B cell (primary cell): ENCODE results near the gene IER2. TPM values are rescaled to one million over a fixed set of nuclear protein-coding genes. Genes with fewer than 3 reads are reported as not detected.
A peak's percentile ranks its signal among the peaks of the same experiment; 100 is the strongest.

Source experiments
- ATAC-seq: fragments of 200-7000 bp; cut with Tn5 transposase; one replicate; pipeline ENCODE4 v1.10.0; 2021; ENCODE audit warnings: low read depth, mild to moderate bottlenecking, moderate number of reproducible peaks, moderate library complexity
- CTCF ChIA-PET: fragments of 350-600 bp; sonication (Branson Sonifier 250); formaldehyde crosslinking; loops from one replicate; lab custom pipeline; 2021; ENCODE audit warnings: antibody characterized with exemption, inconsistent platforms; lab: Charles Lee
- POLR2A ChIA-PET: fragments of 350-600 bp; sonication (Branson Sonifier 250); formaldehyde crosslinking; loops from one replicate; lab custom pipeline; 2021; ENCODE audit warnings: antibody characterized with exemption; lab: Charles Lee
- DNase-seq: peaks from one replicate; pipeline ENCODE4 v3.0.0; 2013
- H2AFZ ChIP-seq: 2 replicates; pipeline ENCODE4 v1.6.1; 2012; ENCODE audit warnings: mild to moderate bottlenecking, low read depth, low read length; ENCODE audit not compliant: insufficient read depth, poor library complexity, severe bottlenecking
- H3K27ac ChIP-seq, 2 donors: 1 replicate in 1 of 2; 2 replicates in 1 of 2; pipeline ENCODE4 v1.5.1; 2012 to 2013; ENCODE audit warnings: low read length in 2 of 2, mild to moderate bottlenecking in 2 of 2, moderate library complexity in 1 of 2
- H3K27me3 ChIP-seq, 4 experiments: fragments of 200-600 bp in 1 of 4; sonication (generic) in 1 of 4; replicated peaks in 1 of 4; 1 replicate in 2 of 4; 2 replicates in 2 of 4; pipeline versions ENCODE4 v1.6.1 to v1.7.0; 2013 to 2016; ENCODE audit warnings: low read length in 3 of 4, mild to moderate bottlenecking in 2 of 4, mixed read lengths in 1 of 4, moderate library complexity in 1 of 4; ENCODE audit not compliant: insufficient read depth in 4 of 4, control insufficient read depth in 3 of 4; ENCODE audit errors: control extremely low read depth in 1 of 4
- H3K36me3 ChIP-seq, 2 experiments: replicated peaks in 1 of 2; 1 replicate in 1 of 2; 2 replicates in 1 of 2; pipeline versions ENCODE4 v1.6.1 to v1.7.1; 2013; ENCODE audit warnings: low read length in 1 of 2; ENCODE audit not compliant: insufficient read depth in 2 of 2, control insufficient read depth in 1 of 2; ENCODE audit errors: control extremely low read depth in 1 of 2, extremely low read depth in 1 of 2
- H3K4me1 ChIP-seq, 2 donors: fragments of 200-600 bp in 1 of 2; sonication (generic) in 1 of 2; 1 replicate in 1 of 2; 2 replicates in 1 of 2; pipeline versions ENCODE4 v1.5.1 to v1.6.1; 2013 to 2017; ENCODE audit warnings: low read length in 2 of 2; ENCODE audit not compliant: control insufficient read depth in 2 of 2, insufficient read depth in 2 of 2
- H3K4me2 ChIP-seq: replicated peaks from 2 replicates; pipeline ENCODE3; 2012; ENCODE audit warnings: mild to moderate bottlenecking, low read depth, low read length; ENCODE audit not compliant: poor library complexity, severe bottlenecking
- H3K4me3 ChIP-seq, 5 experiments: fragments of 200-600 bp in 1 of 5; sonication (generic) in 1 of 5; 1 replicate in 3 of 5; 2 replicates in 2 of 5; pipeline versions ENCODE4 v1.5.1 to v1.7.0; 2011 to 2016; ENCODE audit warnings: low read length in 4 of 5, mild to moderate bottlenecking in 4 of 5, low read depth in 2 of 5, control low read depth in 1 of 5, moderate library complexity in 1 of 5; ENCODE audit not compliant: insufficient read depth in 1 of 5; ENCODE audit errors: control extremely low read depth in 1 of 5, extremely low read depth in 1 of 5
- H3K79me2 ChIP-seq: fragments of 200-600 bp; sonication (generic); one replicate; pipeline ENCODE4 v1.6.0; 2016; ENCODE audit warnings: low read length; ENCODE audit not compliant: control insufficient read depth, insufficient read depth
- H3K9ac ChIP-seq: fragments of 200-600 bp; sonication (generic); 2 replicates; pipeline ENCODE4 v1.6.1; 2017; ENCODE audit warnings: mild to moderate bottlenecking, low read length, moderate library complexity
- H3K9me3 ChIP-seq, 3 donors: one replicate each; pipeline versions ENCODE4 v1.6.1 to v1.7.1; 2013; ENCODE audit warnings: low read length in 2 of 3; ENCODE audit not compliant: control insufficient read depth in 2 of 3, insufficient read depth in 1 of 3; ENCODE audit errors: control extremely low read depth in 1 of 3
- H4K20me1 ChIP-seq: 2 replicates; pipeline ENCODE4 v1.6.0; 2012; ENCODE audit warnings: mild to moderate bottlenecking, low read length; ENCODE audit not compliant: insufficient read depth, control insufficient read depth, poor library complexity, severe bottlenecking
- H3K27ac Mint-ChIP-seq: one replicate; pipeline ENCODE4 v1.8.0; 2021; ENCODE audit warnings: mixed read lengths
- H3K27me3 Mint-ChIP-seq: one replicate; pipeline ENCODE4 v1.8.0; 2021; ENCODE audit warnings: mixed read lengths
- H3K4me1 Mint-ChIP-seq: one replicate; pipeline ENCODE4 v1.8.0; 2021; ENCODE audit warnings: mixed read lengths
- H3K4me3 Mint-ChIP-seq: one replicate; pipeline ENCODE4 v1.8.0; 2021; ENCODE audit warnings: mixed read lengths
- H3K9me3 Mint-ChIP-seq: one replicate; pipeline ENCODE4 v1.8.0; 2022; ENCODE audit warnings: mixed read lengths; ENCODE audit not compliant: insufficient read depth
- CTCF ChIP-seq: fragments of 200-600 bp; IDR thresholded peaks from one replicate; pipeline ENCODE4 v1.8.0; 2022; ENCODE audit warnings: antibody characterized with exemption, mild to moderate bottlenecking
- EZH2 ChIP-seq: IDR thresholded peaks from 2 replicates; pipeline ENCODE4 v1.6.1; 2012; ENCODE audit warnings: borderline replicate concordance, low read depth, mild to moderate bottlenecking, moderate library complexity, low read length; ENCODE audit not compliant: insufficient read depth, poor library complexity, severe bottlenecking
- WGBS: methylation state at CpG from one replicate; pipeline ENCODE4 v1.1.5; 2013; ENCODE audit warnings: missing lambda C conversion rate; ENCODE audit not compliant: insufficient coverage; 5-methylcytosine and 5-hydroxymethylcytosine counted together
- intact Hi-C: fragments of 100-400 bp; cut with micrococcal nuclease; formaldehyde crosslinking; loops from one replicate; pipeline ENCODE4 v1.10.0; 2022
- polyA plus RNA-seq: library from polyadenylated mRNA; depleted of rRNA; stranded (reverse); fragments of >200 nt; gene quantifications from 2 replicates; pipeline ENCODE4 v1.2.3, GENCODE V29; 2012
- total RNA-seq, 2 donors: library from RNA; stranded (reverse); fragments of 120-200 nt in 1 of 2; gene quantifications; 1 replicate in 1 of 2; 2 replicates in 1 of 2; pipeline versions ENCODE4 v1.2.3 to v1.2.4, GENCODE V29; 2013 to 2022

IER2 gene
- total and polyA plus RNA-seq, 2 donors (not counting 1 experiment from before 2014, with no cell fraction given), result 189 to 2,152 TPM

- H3K4me3 Mint-ChIP-seq, result peak overlapping the region; percentile 97
- POLR2A ChIA-PET, result interaction anchor here (0.6 to 3.5 kb wide), 12 partner anchors 15 to 758 kb away, joined by 3 to 21 read pairs (median 6); partner anchors contain the start of genes IER2, NACC1, STX10 and TRMT1
These were observed 49.2 kb upstream of the IER2 start for GRCh38 chr19:13100841-13101589.

More at GRCh38 chr19:13100841-13101589, 49.2 kb upstream of the IER2 start:
- CTCF ChIA-PET, result interaction anchor here (0.6 to 2.8 kb wide), 16 partner anchors 15 to 565 kb away, joined by 3 to 14 read pairs (median 4); partner anchors contain the start of gene NACC1
- H3K79me2 ChIP-seq, result peaks cover 59% of the 10 kb centered on the region
- WGBS, result 19% methylated on average over 12 of the region's 18 CpGs
- H3K9me3 ChIP-seq, result peaks cover 0 to 4% (median 0%) of the 10 kb centered on the region in 3 donors
- no peaks in the 10 kb centered on the region for H3K27me3 ChIP-seq
- peak overlapping the region; percentile 92 to 98 (median 96) for H3K4me3 ChIP-seq
- H3K9me3 Mint-ChIP-seq, result no peaks in the 10 kb centered on the region
- peak overlapping the region; percentile 84 for H3K9ac ChIP-seq
- H3K27ac ChIP-seq, result peak overlapping the region; percentile 83 to 100
- TF ChIP-seq EZH2, result no peak
- TF ChIP-seq CTCF, result peak; percentile 46
- peaks cover 3 to 29% of the 10 kb centered on the region in 2 experiments for H3K36me3 ChIP-seq
- peaks cover 71% of the 10 kb centered on the region for H3K4me1 Mint-ChIP-seq
- no peak for ATAC-seq
- H3K27me3 Mint-ChIP-seq, result no peaks in the 10 kb centered on the region
- intact Hi-C loops, result loop anchor here (5.0 kb wide), 5 partner anchors 161 to 1281 kb away; partner anchors contain the start of genes ADGRE5 and RFX1
- no peak overlapping the region for H2AFZ ChIP-seq
- peak overlapping the region; percentile 99 for H3K4me2 ChIP-seq
- H3K27ac Mint-ChIP-seq, result peak overlapping the region; percentile 100
- peaks cover 40 to 72% of the 10 kb centered on the region in 2 donors for H3K4me1 ChIP-seq
- DNase-seq, result peak; percentile 54
- H4K20me1 ChIP-seq, result peaks cover 34% of the 10 kb centered on the region
